NCI-H2196 (cell line): ENCODE measurements around the gene ITGB3.
"Not testable (repeated sequence)": the region's sequence is repeated elsewhere in the genome, so short reads cannot be mapped to it uniquely, and the experiment has no call there.

Source experiments
- DNase-seq: peaks from one replicate; lab custom pipeline; 2025; ENCODE audit not compliant: unreplicated experiment; lab: John Stamatoyannopoulos, UW

The ITGB3 gene

GRCh38 chr17:47243737-47244598 lies 9.7 kb upstream of the ITGB3 start:
- DNase-seq, result no peak

GRCh38 chr17:47244697-47245096 lies 8.9 kb upstream of the ITGB3 start:
- no peak for DNase-seq

- no peak for DNase-seq
Observed at GRCh38 chr17:47246120-47246519, 7.5 kb upstream of the ITGB3 start.

GRCh38 chr17:47250855-47251254 lies 2.8 kb upstream of the ITGB3 start:
- DNase-seq, result no peak

- no peak for DNase-seq
Observed at GRCh38 chr17:47251421-47251940, 2.1 kb upstream of the ITGB3 start.

GRCh38 chr17:47252209-47252608 lies 1.4 kb upstream of the ITGB3 start:
- no peak for DNase-seq

GRCh38 chr17:47252766-47253512 lies 688 bp upstream of the ITGB3 start:
- DNase-seq, result no peak

- DNase-seq, result no peak
Observed at GRCh38 chr17:47254403-47254943, 846 bp downstream of the ITGB3 start.

GRCh38 chr17:47257651-47258339 lies 4.2 kb downstream of the ITGB3 start:
- no peak for DNase-seq

- DNase-seq, result no peak
Observed at GRCh38 chr17:47262586-47262985, 9.0 kb downstream of the ITGB3 start.

GRCh38 chr17:47264166-47264565 lies 10.5 kb downstream of the ITGB3 start:
- no peak for DNase-seq

- DNase-seq, result no peak
Observed at GRCh38 chr17:47265983-47266541, 12.4 kb downstream of the ITGB3 start.

- no peak for DNase-seq
Observed at GRCh38 chr17:47266782-47267181, 13.2 kb downstream of the ITGB3 start.

GRCh38 chr17:47267354-47267828 lies 13.8 kb downstream of the ITGB3 start:
- DNase-seq, result no peak

- DNase-seq, result not testable (repeated sequence)
Observed at GRCh38 chr17:47268964-47269363, 15.3 kb downstream of the ITGB3 start.

GRCh38 chr17:47269561-47270280 lies 16.1 kb downstream of the ITGB3 start:
- not testable (repeated sequence) for DNase-seq

GRCh38 chr17:47270946-47271705 lies 17.5 kb downstream of the ITGB3 start:
- DNase-seq, result no peak

- DNase-seq, result no peak
Observed at GRCh38 chr17:47272491-47272890, 18.9 kb downstream of the ITGB3 start.

GRCh38 chr17:47273245-47273644 lies 19.6 kb downstream of the ITGB3 start:
- no peak for DNase-seq
